Fibroblast of upper back skin (primary cell): ENCODE data around the gene MLPH.

ENCODE experiments used
- DNase-seq: peaks from one replicate; pipeline ENCODE4 v3.0.0-alpha.2; 2013

Gene MLPH, protein sequence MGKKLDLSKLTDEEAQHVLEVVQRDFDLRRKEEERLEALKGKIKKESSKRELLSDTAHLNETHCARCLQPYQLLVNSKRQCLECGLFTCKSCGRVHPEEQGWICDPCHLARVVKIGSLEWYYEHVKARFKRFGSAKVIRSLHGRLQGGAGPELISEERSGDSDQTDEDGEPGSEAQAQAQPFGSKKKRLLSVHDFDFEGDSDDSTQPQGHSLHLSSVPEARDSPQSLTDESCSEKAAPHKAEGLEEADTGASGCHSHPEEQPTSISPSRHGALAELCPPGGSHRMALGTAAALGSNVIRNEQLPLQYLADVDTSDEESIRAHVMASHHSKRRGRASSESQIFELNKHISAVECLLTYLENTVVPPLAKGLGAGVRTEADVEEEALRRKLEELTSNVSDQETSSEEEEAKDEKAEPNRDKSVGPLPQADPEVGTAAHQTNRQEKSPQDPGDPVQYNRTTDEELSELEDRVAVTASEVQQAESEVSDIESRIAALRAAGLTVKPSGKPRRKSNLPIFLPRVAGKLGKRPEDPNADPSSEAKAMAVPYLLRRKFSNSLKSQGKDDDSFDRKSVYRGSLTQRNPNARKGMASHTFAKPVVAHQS

DNA sequence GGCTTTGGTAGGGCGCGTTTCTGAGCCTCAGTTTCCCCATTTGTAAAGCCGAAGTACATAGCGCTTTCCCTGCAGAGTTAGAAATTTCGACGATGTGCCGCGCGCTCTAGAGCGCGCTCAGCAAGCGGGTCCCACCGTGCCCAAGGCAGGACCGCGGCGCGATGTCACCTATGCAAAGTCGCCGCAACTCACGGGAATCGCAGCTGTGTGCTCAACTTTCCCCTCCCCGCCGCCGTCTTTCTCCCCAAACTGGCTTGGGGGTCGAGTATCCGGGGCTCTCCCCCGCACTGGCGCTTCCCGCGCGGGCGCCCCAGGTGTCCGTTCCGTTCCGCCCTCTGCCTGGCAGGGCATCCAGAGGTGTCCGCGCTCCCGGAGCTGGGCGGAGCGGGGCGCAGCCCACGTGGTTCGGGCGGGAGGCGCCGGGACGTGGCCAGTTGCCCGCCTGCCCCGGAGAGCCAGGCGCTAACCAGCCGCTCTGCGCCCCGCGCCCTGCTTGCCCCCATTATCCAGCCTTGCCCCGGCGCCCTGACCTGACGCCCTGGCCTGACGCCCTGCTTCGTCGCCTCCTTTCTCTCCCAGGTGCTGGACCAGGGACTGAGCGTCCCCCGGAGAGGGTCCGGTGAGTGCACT lies at the start of gene MLPH:
Gene MLPH (plus strand): TSS at position 433 of the 630 bp plus-strand sequence. CDS start 6,176 bp downstream, outside the sequence.
- peak; percentile 26 for DNase-seq

DNA sequence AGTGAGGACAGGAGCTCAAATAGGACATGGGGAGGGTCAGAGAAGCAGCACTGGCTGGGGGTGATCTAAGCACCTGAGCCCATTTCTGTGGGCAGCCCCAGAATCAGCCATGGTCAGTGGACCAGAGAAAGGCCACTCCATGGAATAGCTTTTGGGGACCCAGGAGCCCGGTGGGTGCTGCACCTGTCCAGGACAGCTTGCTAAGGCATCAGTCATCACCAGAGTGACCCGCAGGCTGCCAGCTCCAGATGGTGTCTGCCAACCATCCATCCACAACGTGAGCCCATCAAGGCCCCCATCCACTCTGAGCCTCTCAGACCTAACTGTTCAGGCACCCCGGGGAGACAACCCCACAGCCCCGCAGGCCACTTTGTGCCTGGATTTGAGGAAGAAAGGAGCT lies 49.5 kb upstream of the MLPH start:
- DNase-seq = no peak

DNA sequence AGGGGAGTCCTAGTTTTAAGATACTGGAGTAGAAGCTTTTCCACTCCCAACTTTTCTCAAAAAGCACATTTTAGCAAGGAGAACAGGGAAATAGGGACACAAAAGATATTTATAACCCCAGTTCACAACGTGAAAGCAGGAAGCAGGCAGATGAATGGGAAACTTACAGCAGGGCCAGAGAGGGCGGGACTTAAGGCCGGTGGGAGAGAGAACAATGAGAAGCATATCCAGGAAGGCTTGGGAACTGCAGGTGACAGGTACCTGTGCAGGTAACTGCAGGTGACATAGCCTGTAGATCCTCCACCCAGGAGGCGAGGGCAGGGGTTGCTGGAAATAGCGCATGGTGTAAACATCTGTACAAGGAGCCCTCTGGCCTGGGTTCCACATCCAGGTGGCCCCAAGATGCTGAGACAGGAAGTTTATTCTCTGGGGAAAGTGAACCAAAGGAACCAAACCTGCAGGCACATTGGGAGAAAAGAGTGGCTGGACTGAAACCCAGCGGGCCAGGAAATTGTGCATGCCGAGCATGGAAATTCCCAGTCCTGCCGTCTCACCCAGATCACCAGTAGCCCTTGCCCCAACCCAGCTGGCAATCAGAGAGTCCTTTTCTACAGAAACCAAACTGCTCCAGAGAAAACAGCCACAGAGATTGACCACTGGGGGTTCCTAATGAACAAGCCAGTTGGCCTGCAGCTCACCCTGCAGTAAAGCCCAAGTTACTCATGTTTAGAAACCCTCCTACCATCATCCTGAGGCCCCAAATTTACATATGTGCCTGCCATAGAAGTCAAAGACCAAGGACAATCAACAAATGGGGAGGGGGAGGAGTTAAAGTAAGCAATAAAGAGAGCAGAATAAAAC lies 48.7 kb upstream of the MLPH start:
- DNase-seq = no peak

DNA sequence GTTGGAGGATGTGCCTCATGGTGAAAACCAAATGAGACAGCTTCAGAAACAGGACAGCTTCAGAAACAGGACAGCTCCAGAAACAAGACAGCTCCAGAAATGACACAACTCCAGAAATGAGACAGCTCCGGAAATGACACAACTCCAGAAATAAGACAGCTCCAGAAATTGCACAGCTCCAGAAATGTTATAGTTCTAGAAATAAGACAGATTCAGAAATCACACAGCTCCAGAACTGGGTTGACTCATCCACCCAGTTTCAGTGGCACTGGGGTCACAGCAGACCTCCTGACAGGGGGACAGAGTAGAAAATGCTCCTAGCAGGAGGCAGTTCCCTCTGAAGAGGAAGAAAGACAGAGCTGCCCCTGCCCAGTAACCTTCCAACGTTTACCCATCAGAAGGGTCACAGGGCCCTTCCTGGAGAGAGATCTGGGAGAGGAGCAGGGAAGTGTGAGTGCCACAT lies 46.2 kb upstream of the MLPH start:
- DNase-seq = peak; percentile 28

DNA sequence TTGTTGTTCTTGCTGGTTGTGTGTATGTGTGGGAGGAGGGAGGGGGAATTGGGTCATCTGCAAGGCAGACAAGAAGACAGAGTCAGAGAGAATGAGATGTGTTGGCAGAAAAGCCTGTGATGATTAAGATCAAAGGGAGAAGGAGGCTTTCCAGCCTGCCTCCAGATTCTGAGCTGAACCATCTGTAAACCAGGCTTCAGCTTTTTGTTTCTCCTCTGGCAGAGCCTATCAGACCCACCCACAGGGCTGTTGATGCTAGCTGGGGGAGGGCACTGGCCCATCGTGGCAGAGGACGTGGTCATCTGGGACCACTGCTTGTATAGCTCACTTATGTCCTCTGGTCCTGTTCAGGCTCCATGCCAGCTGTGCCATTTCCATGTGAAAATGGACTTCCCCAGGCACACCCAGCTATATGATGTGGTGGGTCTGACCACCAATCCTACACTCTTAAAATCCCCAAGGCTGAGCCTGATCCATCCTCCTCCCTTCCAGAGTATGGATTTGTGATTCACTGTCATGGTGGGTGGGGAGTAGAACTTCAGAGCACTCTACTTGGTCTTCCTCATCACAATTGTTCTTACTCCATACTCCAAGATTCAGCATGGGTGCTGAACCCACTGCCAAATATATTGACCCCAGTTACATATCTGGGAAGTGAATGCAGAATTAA lies 45.3 kb upstream of the MLPH start:
- DNase-seq = peak; percentile 76

DNA sequence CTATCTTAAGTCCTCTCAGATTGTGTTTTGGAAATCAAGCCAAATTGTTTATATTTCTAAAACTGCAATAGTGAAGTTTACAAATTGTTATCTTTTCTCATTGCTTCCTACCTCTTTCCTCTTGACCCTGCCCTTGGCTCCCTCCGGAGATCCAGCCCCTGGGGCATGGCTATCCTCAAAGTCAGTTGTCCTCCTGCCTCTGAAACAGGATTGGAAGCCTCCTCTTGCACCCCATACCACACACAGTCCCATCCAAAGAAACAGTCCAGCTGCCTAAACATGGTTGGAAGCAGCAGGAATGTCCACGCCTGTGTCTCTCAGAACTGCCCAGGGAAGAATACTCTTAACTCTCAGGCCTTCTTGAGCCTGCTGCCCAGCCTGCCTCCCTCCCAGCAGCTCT lies 43.0 kb upstream of the MLPH start:
- DNase-seq = no peak

DNA sequence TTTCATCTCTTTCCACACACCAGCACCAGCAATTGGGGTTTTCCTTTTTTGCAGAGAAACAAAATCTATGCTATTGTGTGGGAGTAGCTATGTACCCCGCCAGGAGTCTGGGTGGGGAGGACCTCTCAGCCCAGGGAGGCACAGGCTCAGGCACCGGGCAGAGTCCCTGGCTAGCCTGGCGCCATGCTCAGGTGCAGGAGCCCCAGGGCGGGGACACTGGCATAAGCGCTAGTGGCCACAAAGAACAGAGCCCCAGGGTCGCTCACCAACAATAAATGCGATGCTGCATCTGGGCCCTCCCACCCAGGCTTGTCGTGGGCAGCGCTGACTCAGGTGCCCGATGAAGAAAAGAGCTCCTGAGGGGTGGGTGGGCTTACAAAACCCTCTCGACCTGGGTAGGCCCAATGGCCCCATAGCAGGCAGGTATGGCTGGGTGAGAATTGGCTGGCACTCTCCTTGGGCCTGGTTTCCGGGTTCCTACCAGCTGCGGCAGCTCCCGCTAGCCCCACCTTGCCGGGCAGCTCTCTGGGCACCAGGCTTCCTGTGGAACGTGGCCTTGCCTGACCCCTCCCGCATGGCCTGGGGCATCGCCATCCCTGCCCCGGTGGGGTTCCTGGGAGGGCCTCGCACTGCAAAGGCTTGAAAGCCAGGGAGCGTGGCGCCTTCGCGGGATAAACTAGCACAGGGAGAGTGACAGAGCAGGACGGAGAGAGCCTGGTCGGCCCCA lies 41.3 kb upstream of the MLPH start:
- DNase-seq = no peak

DNA sequence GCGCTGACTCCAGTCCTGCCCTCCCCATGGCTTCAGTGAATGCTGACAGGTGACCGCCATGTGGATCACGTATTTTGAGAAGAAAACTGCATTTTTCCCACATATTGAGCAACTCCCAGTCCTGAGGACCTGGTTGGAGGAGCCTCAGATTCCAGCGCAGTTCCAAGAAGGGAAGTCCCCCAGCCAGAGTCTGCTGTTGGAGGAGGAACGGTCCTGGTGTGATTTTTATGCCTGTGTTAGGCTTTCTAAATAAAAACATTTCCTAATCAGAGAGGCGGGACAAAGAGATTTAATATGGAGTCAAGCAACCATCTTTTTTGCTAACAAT lies 40.7 kb upstream of the MLPH start:
- DNase-seq = no peak

DNA sequence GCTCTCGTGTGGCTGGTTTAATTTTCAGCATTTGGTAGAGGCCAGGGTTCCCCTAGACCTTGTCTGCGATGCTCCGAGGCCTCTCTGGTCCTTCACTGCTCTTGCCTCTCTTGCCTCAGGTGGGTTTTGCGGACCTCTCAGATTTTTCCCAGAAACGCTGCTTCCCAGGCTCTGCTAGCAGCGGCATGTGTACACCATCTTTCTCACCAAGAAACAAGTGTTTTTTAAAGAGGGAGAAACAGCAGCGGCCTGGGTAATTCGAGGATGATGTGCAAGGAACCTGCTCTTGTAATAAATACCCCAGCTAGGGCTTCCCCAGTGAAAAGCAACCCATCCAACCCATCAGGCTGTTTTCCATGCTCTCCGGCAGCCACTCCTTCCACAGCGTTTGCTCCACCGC lies 39.6 kb upstream of the MLPH start:
- no peak for DNase-seq

DNA sequence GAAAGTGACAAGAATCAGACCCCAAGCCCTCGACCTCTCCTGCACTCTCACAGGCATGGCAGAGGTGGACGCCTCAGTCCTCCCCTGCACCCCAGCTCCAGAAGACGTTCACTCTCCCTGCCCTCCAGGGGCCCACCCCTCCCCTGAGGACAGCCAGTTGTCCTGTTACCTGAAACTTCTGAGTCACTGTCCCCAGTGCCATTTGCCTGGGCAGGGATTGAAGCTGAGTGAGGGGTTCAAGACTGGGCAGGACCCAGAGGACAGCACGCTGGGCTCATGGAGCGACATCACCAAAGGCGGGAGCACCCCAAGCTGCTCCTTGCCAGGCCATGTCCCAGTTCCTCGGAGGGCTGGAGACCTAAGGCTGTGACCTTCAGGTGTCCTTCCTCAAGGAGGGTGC lies 38.9 kb upstream of the MLPH start:
- no peak for DNase-seq

DNA sequence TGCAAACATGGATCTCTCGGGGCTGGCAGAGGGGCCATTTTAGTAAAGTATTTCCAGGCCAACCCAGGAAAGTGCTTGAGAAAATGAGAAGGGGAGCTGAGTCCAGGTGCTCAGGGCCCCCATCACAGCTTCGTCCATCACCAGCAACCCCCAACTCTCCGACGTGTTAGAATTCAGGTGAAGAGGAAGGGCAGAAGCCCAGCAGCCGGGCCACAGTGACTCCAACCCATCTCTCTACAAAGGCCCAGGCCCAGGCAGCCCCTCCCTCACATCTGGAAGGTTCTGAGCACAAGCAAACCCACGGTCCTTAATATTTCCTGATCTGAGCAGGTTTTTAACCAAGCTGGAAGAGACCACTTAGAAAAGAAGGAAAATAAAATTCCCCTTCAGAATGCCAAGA lies 38.4 kb upstream of the MLPH start:
- DNase-seq = no peak

DNA sequence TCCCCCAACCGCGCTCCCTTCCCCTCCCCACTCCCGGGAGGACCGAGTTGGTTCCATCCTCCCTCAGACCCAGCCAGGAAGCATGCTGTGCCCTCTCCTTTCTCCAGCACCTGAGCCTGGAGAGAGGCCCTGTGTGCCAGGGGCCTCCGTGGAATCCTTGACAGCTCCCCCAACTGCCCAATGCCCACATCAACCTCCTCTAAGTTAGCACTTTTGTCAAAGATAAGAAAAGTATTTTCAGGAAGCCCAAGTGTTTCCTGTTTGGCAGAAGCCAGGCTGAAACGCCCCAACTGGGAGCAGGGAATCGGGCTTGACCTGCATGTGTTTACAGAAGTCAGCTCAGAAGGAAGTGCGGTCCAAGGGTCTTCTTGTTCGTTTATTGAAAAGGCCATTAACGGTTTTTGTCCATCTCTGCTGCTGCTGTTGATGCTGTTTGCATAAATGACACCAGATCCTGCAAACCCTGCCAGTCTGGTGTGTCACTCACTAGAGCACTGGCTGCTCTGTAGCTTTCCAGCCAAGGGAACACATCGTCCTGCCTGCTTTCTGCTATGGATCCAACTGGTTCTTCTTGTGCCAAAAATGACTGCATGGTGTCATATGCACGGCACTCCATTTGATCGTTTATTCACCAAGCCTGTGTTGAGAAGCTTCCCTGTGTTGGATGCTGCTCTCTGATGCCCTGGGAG lies 37.7 kb upstream of the MLPH start:
- DNase-seq = no peak

DNA sequence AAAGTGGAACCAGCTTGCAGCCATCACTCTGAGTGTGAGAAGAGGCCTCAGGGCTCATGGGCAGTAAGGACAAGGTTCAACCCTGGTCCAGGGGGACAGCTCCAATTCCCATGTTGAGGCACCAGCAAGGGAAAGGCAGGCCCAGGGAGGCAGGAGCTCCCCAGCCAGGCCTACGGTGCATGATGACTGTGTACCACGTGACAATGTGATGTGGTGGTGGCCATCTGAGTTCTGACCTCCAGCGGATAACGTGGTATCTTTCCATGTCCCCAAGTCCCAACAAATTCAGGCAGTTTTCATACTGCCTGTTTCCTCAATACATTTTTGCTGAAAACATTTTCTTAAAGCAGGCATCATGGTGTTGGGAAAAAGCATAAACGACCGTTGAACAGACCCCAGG lies 36.9 kb upstream of the MLPH start:
- no peak for DNase-seq

DNA sequence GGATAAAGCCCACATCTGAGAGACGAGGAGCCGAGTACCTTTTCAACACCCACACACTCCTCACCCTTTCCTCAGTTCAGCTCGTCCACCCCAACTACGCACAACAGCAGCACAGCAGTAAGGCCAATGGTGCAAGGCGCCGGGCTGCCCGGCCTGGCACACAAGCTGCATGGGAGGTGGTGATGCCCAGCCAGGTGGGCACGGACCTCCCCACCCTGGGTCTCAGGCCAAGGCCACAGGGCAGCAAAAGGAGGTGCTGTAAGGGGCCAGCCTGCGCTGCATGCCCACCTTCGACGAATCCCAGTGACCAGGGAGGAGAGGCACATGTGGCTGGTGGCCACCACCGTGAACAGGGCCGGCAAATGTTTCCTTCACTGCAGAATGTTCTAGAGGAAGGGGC lies 36.5 kb upstream of the MLPH start:
- DNase-seq = no peak

DNA sequence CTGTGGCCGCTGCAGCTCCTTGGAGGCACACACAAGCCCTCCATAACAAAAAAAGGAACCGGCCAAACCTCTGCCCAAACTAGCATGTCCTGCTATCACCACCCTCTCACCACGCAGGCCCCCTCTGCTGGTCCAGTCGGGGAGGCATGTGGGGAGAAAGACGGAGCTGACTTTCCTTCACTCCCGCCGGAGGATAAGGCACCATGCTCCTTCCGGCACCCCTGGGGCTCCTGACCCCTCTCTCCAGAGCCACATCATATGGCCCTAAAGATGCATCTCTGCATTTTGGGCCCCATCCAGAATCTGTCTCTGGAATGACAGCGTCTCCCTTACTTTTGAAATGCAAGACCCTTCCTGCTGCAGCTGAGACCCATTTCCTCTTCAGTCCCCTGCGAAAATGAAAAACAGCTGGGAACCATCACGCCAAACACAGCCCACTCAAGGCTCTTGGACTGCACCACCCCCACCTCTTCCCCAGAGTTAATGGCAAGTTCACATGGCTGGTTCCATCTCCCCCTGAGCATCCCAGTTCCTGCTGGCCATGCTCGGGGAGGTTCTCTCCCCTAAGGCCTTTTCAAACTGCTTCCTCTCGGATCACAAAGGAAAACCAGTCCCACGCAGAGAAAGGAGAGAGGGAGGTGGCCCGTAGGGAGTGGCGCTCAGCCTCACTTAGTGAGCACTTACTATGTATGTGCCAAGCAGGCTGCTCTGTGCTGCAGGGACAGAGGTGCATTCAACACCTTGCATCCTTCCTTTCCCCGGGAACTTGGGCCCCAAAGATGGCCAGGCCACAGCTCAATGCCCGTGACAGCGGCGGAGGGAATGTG lies 35.2 kb upstream of the MLPH start:
- DNase-seq = peak; percentile 80

DNA sequence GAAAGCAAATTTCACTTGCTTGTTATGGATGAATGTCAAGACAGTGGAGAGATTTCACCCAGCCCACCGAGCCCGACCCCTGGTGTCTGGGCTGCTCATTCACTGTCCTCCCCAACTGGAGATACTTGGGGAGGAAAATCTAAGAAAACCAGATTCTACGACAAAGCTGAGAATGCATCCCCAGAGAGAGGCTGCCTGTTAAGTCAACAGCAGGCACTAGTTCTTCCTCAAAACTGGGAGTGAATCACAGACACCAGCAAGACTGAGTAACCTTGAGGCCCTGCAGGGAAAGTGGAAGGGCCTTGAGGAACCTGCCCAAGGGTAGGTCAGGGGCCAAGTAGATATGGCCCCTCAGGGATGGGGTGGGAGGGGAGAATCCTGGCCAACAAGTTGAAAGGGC lies 34.2 kb upstream of the MLPH start:
- DNase-seq = peak; percentile 50

DNA sequence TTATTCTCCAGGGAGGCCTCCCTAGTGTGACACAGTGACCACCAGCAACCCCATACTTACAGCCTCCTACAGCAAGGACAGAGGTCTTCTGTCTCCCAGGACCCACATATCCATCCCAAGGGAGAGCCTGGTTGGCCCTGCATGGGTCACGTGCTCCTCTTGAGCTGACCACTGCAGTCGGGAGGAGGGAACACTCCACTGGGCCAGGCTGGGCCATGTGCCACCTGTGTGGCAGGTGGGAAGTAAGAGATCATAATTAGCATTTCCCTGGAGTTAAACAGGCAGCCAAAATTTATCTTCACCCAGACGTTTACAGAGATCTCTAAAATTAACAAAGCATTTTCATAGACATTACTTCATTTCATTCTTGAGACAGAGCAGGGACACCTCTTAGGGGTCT lies 33.4 kb upstream of the MLPH start:
- no peak for DNase-seq

DNA sequence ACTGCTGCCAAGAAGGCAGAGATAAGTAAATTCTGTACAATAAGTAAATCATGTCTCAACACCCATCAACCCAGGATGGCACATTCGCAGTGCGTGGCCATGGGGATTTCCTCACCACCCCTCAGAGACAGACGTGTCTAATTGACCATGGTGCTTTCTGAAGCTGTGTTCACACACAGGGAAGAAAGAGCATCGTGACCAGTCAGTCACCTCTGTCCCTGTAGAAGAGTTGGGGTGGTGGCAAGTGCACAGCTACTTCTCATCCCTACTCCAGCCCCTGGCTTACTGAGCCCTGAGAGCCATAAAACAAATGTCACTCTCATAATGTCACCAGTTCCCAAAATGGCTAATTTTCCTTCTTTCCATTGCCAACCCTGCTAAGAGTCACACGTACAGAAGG lies 31.3 kb upstream of the MLPH start:
- DNase-seq = no peak

DNA sequence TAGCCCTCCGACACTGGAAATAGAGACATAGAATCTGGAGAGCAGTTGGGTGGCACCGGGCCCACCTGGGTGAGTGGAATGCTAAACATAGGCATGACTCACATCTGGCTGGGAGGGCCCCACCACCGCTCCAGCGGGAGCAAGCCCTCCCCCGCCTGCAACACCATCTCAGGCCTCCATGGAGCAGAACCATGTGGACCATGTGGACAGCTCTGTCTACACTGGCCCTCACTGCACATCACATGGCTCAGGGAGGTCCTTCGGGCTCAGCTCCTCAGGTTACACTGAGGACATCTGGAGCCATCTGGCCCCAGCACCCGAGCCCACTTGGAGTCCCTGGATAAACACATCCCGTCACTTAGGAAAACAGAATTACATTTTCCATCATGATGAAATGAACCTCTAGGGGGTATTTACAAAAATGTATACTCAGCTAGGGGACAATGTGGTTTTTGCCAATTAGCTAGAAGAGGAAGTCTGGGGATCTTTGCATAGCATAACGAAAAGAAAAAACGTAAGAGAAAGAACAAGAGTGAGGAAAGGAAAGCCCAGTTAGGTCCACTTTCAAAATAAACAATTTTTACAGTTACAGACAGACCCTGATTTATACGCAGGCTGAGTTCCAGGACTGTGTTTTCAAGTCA lies 30.7 kb upstream of the MLPH start:
- peak; percentile 84 for DNase-seq

DNA sequence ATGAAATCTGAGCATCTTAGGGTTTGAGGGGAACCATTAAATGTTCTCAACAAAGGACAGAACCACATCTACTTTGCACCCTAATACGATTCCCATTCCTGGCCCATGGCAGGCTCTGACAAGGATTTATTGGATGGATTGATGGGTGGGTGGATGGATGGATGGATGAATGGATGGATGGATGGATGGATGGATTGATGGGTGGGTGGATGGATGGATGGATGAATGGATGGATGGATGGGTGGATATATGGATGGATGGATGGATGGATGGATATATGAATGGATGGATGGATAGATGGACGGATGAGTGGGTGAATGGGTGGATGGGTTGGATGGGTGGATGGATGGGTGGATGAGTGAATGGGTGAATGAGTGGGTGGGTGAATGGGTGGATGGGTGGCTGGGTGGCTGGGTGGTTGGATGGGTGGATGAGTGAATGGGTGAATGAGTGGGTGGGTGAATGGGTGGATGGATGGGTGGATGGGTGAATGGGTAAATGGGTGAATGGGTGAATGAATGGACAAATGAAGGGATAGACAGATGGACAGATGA lies 29.6 kb upstream of the MLPH start:
- DNase-seq = no peak
